C4-2B (cell line): ENCODE data around the gene INTS13.
"Not testable (repeated sequence)": the region's sequence is repeated elsewhere in the genome, so short reads cannot be mapped to it uniquely, and the experiment has no call there.

ENCODE experiments used
- ZFX ChIP-seq: fragments of 450-650 bp; IDR thresholded peaks from 2 replicates; pipeline ENCODE4 v1.6.1; 2017
- TF ChIP-seq, protein P1 (sequence below): fragments of 450-650 bp; conservative IDR thresholded peaks from 2 replicates; pipeline ENCODE4 v1.5.1; 2017; ENCODE audit warnings: mild to moderate bottlenecking

DNA sequence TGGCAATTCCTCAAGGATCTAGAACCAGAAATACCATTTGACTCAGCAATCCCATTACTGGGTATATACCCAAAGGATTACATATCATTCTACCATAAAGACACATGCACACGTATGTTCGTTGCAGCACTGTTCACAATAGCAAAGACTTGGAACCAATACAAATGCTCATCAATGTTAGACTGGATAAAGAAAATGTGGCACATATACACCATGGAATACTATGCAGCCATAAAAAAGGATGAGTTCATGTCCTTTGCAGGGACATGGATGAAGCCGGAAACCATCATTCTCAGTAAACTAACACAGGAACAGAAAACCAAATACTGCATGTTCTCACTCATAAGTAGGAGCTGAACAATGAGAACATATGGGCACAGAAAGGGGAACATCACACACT lies 34.4 kb downstream of the INTS13 start:
- TF ChIP-seq, protein P1, sequence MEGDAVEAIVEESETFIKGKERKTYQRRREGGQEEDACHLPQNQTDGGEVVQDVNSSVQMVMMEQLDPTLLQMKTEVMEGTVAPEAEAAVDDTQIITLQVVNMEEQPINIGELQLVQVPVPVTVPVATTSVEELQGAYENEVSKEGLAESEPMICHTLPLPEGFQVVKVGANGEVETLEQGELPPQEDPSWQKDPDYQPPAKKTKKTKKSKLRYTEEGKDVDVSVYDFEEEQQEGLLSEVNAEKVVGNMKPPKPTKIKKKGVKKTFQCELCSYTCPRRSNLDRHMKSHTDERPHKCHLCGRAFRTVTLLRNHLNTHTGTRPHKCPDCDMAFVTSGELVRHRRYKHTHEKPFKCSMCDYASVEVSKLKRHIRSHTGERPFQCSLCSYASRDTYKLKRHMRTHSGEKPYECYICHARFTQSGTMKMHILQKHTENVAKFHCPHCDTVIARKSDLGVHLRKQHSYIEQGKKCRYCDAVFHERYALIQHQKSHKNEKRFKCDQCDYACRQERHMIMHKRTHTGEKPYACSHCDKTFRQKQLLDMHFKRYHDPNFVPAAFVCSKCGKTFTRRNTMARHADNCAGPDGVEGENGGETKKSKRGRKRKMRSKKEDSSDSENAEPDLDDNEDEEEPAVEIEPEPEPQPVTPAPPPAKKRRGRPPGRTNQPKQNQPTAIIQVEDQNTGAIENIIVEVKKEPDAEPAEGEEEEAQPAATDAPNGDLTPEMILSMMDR, result not testable (repeated sequence)
- not testable (repeated sequence) for TF ChIP-seq ZFX
